ENCODE data around the gene PRSS2.

Gene PRSS2

DNA sequence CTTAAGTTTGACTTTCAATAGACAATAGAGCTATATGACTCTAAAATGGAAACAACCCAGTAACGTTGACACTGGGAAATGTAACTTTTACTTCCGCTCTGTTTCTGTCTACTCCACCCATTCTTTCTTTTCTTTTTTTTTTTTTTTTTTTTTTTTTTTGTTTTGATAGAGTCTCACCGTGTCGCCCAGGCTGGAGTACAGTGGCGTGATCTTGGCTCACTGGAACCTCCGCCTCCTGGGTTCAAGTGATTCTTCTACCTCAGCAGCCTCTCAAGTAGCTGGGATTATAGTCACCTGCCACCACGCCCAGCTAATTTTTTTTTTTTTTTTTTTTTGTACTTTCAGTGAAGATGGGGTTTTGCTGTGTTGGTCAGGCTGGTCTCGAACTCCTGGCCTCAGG is 13.9 kb downstream of the PRSS2 start:
- no peak for DNase-seq (ENCODE audit: low read depth in 1 of 2, low spot score in 1 of 2)

DNA sequence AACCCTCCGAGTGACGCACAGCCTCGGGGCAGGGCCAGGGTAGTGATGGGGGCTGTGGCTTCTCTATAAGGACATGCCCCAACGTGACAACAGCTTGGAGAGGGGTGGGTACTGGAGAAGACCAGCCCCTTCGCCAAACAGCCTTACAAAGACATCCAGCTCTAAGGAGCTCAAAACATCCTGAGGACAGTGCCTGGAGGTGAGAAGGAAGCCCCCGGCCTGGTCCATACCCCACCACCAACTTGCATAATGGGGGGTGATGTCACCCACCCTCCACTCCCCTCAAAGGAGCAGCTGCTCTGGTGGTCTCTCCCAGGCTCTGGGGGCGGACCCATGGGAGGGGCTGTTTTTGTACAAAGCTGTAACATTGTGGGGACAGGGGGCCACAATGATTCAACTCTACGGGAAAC is 15.1 kb downstream of the PRSS2 start:
- peak in 1 of 2 donors; percentile 50 for DNase-seq (ENCODE audit: low read depth in 1 of 2, low spot score in 1 of 2)

DNA sequence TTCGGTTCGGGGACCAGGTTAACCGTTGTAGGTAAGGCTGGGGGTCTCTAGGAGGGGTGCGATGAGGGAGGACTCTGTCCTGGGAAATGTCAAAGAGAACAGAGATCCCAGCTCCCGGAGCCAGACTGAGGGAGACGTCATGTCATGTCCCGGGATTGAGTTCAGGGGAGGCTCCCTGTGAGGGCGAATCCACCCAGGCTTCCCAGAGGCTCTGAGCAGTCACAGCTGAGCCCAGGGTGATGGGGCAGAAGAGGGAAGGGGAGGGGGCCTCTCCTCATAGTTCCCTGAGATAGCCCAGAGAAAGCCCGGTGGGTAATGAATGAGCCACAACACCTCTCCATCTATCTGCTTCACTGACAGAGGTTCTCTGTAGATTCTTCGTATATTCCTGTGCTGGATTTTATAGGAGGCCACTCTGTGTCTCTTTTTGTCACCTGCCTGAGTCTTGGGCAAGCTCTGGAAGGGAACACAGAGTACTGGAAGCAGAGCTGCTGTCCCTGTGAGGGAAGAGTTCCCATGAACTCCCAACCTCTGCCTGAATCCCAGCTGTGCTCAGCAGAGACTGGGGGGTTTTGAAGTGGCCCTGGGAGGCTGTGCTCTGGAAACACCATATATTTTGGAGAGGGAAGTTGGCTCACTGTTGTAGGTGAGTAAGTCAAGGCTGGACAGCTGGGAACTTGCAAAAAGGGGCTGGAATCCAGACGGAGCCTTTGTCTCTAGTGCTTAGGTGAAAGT is 16.4 kb downstream of the PRSS2 start:
- DNase-seq (ENCODE audit: low read depth in 1 of 2, low spot score in 1 of 2) = no peak

DNA sequence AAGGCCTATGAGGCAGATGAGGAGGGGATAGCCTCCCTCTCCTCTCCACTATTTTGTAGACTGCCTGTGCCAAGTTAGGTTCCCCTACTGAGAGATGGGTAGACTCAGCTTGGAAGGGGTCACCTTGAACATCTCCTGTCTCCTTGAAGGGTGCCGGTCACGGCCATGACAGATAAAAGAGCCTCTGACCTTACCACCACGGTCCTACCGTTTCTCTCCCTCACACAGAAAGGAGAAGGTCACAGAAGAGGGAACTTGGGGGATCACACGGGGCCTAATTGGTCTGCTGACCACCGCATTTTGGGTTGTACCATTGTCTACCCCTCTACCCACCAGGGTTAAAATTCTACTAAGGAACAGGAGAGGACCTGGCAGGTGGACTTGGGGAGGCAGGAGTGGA is 17.0 kb downstream of the PRSS2 start:
- DNase-seq (ENCODE audit: low read depth in 1 of 2, low spot score in 1 of 2) = no peak

DNA sequence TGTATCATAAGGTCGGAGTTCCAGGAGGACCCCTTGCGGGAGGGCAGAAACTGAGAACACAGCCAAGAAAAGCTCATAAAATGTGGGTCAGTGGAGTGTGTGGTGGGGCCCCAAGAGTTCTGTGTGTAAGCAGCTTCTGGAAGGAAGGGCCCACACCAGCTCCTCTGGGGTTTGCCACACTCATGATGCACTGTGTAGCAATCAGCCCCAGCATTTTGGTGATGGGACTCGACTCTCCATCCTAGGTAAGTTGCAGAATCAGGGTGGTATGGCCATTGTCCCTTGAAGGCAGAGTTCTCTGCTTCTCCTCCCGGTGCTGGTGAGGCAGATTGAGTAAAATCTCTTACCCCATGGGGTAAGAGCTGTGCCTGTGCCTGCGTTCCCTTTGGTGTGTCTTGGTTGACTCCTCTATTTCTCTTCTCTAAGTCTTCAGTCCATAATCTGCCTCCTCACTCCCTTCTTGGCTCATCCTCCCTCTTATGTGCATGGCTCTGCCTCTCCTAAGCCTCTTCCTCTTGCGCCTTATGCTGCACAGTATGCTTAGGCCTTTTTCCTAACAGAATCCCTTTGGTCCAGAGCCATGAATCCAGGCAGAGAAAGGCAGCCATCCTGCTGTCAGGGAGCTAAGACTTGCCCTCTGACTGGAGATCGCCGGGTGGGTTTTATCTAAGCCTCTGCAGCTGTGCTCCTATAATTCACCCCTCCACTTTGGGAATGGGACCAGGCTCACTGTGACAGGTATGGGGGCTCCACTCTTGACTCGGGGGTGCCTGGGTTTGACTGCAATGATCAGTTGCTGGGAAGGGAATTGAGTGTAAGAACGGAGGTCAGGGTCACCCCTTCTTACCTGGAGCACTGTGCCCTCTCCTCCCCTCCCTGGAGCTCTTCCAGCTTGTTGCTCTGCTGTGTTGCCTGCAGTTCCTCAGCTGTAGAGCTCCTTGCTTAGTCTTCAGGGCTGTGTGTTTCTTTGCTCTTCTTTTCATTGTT is 17.8 kb downstream of the PRSS2 start:
- DNase-seq (ENCODE audit: low read depth in 1 of 2, low spot score in 1 of 2) = no peak

DNA sequence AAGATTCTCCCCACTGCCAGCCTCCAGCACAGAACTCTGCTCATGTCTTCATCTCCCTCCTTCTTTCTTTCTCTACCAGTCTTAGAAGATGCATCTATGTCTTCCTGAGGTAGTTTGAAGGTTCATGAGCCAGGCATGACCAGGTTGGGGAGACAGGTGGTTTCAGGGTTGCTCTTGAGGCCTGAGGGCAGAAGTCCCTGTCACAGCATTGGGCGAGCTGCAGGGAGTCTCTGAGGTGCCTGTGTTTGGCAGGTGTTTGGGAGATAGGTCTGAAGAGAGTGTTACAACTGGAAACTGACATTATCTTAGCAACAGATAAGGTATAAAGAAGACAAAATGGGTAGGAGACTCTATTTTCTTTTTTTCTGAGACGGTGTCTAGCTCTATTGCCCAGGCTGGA is 18.7 kb downstream of the PRSS2 start:
- DNase-seq (ENCODE audit: low read depth in 1 of 2, low spot score in 1 of 2) = no peak

DNA sequence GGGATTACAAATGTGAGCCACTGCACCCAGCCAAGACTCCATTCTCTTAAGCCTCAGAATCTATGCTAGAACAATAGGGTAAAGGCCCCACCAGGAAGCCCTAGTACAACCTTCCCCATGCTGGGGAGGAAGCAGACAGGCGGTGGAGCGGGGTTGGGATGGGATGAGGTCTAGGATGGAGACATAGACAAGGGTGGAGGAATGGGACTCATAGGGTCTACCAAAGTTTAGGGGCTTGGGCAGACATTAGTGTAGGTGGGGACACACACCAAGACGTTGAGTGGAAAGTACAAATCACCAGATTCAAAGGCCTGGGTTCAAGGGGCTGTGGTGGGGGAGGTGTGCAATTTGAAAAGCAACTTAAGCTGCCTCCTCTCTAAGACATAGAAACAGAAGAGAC is 19.3 kb downstream of the PRSS2 start:
- no peak for DNase-seq (ENCODE audit: low read depth in 1 of 2, low spot score in 1 of 2)

DNA sequence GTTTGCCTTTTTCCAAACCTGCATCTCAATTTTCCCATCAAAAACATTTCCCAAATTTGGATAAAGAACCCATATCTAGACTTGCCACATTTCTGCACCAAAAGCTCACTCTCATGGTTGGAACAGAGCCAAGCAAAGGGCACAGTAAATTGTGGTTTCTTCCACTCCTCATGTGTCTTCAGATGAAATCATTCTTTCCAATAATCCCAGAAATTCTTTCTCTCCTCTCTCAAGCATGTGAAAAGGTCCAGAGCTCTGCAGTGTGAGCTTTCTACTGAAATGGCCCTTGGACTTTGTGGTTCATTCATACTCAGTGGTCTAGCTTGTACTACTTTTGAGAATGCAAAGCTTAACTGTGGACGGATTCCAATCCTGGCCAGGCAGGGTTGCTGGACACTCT is 19.8 kb downstream of the PRSS2 start:
- DNase-seq (ENCODE audit: low read depth in 1 of 2, low spot score in 1 of 2) = no peak

DNA sequence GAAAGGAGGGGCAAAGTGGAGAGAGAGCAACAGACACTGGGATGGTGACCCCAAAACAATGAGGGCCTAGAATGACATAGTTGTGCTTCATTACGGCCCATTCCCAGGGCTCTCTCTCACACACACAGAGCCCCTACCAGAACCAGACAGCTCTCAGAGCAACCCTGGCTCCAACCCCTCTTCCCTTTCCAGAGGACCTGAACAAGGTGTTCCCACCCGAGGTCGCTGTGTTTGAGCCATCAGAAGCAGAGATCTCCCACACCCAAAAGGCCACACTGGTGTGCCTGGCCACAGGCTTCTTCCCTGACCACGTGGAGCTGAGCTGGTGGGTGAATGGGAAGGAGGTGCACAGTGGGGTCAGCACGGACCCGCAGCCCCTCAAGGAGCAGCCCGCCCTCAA is 20.7 kb downstream of the PRSS2 start:
- no peak for DNase-seq (ENCODE audit: low read depth in 1 of 2, low spot score in 1 of 2)

DNA sequence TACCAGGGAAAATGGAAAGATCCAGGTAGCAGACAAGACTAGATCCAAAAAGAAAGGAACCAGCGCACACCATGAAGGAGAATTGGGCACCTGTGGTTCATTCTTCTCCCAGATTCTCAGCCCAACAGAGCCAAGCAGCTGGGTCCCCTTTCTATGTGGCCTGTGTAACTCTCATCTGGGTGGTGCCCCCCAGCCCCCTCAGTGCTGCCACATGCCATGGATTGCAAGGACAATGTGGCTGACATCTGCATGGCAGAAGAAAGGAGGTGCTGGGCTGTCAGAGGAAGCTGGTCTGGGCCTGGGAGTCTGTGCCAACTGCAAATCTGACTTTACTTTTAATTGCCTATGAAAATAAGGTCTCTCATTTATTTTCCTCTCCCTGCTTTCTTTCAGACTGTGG is 21.4 kb downstream of the PRSS2 start:
- no peak for DNase-seq (ENCODE audit: low read depth in 1 of 2, low spot score in 1 of 2)

DNA sequence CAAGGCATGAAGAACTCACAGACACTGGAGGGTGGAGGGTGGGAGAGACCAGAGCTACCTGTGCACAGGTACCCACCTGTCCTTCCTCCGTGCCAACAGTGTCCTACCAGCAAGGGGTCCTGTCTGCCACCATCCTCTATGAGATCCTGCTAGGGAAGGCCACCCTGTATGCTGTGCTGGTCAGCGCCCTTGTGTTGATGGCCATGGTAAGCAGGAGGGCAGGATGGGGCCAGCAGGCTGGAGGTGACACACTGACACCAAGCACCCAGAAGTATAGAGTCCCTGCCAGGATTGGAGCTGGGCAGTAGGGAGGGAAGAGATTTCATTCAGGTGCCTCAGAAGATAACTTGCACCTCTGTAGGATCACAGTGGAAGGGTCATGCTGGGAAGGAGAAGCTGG is 21.8 kb downstream of the PRSS2 start:
- no peak for DNase-seq (ENCODE audit: low read depth in 1 of 2, low spot score in 1 of 2)

DNA sequence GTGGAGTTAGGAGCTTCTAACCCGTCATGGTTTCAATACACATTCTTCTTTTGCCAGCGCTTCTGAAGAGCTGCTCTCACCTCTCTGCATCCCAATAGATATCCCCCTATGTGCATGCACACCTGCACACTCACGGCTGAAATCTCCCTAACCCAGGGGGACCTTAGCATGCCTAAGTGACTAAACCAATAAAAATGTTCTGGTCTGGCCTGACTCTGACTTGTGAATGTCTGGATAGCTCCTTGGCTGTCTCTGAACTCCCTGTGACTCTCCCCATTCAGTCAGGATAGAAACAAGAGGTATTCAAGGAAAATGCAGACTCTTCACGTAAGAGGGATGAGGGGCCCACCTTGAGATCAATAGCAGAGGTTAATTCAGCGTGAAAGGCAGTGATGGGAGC is 22.4 kb downstream of the PRSS2 start:
- DNase-seq (ENCODE audit: low read depth in 1 of 2, low spot score in 1 of 2) = no peak

DNA sequence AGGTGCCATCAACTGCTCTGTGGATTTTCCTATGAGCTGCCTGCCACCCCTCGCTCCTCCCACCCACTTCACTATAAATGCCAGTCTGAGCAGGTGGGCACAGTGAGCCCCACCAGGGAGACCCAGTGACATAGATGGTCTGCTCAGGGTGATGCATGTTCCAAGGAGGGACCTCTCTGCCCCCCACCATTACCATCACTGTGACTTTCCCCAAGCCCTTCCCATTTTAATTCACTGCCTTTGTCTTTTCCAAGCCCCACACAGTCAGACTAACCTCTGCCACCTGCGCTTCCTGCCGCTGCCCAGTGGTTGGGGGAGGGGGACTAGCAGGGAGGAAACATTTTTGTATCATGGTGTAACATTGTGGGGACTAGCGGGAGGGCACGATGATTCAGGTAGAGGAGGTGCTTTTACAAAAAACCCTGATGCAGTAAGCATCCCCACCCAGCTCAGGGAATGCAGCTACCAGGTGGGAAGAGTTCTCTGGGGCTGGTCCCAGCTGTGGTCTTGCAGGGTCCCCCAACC is 24.6 kb downstream of the PRSS2 start:
- no peak for DNase-seq (ENCODE audit: low read depth in 1 of 2, low spot score in 1 of 2)

DNA sequence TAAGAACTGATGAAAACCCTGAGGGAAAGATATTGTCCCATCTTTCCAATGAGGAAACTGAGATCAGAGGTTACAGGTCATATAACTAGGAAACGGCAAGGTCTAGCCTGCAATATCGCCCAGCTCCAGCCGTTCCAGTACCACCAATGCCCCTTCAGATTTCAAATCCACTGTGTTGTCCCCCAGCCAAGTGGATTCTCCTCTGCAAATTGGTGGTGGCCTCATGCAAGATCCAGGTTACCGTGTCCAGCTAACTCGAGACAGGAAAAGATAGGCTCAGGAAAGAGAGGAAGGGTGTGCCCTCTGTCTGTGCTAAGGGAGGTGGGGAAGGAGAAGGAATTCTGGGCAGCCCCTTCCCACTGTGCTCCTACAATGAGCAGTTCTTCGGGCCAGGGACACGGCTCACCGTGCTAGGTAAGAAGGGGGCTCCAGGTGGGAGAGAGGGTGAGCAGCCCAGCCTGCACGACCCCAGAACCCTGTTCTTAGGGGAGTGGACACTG is 25.3 kb downstream of the PRSS2 start:
- no peak for DNase-seq (ENCODE audit: low read depth in 1 of 2, low spot score in 1 of 2)

DNA sequence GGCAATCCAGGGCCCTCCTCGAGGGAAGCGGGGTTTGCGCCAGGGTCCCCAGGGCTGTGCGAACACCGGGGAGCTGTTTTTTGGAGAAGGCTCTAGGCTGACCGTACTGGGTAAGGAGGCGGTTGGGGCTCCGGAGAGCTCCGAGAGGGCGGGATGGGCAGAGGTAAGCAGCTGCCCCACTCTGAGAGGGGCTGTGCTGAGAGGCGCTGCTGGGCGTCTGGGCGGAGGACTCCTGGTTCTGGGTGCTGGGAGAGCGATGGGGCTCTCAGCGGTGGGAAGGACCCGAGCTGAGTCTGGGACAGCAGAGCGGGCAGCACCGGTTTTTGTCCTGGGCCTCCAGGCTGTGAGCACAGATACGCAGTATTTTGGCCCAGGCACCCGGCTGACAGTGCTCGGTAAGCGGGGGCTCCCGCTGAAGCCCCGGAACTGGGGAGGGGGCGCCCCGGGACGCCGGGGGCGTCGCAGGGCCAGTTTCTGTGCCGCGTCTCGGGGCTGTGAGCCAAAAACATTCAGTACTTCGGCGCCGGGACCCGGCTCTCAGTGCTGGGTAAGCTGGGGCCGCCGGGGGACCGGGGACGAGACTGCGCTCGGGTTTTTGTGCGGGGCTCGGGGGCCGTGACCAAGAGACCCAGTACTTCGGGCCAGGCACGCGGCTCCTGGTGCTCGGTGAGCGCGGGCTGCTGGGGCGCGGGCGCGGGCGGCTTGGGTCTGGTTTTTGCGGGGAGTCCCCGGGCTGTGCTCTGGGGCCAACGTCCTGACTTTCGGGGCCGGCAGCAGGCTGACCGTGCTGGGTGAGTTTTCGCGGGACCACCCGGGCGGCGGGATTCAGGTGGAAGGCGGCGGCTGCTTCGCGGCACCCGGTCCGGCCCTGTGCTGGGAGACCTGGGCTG is 26.0 kb downstream of the PRSS2 start:
- no peak for DNase-seq (ENCODE audit: low read depth in 1 of 2, low spot score in 1 of 2)

DNA sequence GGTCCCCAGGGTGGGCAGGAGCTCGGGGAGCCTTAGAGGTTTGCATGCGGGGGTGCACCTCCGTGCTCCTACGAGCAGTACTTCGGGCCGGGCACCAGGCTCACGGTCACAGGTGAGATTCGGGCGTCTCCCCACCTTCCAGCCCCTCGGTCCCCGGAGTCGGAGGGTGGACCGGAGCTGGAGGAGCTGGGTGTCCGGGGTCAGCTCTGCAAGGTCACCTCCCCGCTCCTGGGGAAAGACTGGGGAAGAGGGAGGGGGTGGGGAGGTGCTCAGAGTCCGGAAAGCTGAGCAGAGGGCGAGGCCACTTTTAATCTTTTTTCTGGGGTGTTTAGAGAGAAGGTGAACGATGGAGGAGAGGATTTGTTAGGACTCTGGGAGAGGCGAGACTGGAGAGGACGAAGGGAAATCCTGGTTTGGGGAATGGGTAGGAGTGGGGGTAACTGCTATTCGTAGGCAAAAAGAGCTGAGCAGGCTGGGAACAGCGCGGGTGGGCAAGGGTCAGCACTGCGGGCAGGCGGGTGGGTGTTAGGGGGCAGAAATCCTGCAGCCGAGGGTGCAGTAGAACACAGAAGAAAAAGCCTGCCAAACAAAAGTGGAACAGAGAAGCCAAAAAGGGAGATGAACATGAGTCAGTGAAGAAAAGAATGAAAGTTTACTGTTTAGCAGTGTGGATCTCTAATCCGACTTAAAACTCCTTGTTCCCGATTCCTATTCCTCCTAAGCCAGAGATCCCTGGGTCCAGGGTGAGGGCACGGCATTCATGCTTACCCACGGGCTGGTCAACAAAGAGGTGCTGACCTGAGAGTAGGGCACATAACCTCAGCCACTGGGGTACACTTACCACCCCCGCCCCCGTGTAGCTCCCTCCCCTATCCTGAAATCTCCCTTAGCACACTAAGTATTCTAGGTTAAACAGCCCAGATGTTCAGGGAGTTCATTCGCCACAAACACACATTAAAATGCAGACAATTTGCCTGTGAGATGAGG is 26.9 kb downstream of the PRSS2 start:
- DNase-seq (ENCODE audit: low read depth in 1 of 2, low spot score in 1 of 2) = no peak

DNA sequence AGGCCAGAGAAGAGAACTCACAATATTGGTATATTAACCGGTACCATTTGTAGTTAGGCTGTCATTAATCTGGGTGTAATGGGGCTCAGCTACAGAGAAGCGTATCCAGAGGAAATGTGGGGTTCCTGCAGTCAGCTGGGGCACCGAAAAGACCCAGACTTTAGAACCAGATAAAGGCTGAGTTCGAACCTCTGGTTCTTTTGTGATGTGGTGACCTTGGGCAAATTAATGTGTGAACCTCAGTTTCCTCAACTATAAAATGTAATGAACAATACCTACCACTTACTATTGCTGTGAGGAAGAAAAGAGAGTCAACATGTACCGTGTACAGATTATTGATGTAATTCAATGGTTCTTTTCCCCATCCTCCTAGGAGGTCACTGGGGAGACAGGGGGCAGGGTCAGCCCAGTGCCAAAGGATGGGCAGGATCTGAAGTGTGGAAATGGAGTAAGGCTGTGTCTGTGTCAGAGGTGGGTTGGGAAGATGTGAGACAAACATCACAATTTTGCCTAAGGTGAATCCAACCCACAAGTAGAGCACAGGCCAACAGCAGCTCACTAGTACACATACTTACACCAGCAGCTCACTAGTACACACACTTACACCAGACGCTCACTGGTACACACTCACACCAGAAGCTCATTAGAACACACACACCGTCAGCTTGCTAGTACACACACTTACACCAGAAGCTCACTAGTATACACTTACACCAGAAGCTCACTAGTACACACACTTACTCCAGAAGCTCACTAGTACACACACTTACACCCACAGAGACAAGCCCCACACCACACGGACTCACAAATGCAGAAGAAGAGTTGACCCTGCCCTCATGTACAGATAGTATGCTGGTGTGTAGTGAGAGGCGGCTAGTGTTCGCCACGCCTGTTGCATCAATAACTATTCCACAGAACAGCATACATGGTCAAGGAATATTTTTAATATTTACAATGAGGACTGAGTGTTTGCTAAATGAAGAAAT is 28.0 kb downstream of the PRSS2 start:
- DNase-seq (ENCODE audit: low read depth in 1 of 2, low spot score in 1 of 2) = no peak

DNA sequence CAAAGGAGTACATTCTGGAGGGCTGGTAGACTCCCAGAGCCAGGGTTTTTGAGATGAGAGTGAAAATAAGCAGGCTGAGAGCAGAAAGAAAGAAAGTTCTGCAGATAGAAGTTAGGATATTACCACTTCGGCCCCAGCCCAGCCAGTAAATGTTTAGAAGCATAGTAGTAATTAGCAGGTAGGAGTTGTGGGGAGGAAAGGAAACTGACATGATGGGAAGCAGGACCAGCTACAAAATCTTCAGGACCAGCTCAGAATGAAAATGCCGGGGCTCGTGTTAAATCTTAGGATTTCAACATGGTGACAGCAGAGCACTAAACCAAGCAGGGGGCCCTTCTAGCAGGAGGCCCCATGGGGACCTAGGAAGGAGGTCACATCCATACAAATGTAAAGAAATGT is 28.7 kb downstream of the PRSS2 start:
- no peak for DNase-seq (ENCODE audit: low read depth in 1 of 2, low spot score in 1 of 2)

DNA sequence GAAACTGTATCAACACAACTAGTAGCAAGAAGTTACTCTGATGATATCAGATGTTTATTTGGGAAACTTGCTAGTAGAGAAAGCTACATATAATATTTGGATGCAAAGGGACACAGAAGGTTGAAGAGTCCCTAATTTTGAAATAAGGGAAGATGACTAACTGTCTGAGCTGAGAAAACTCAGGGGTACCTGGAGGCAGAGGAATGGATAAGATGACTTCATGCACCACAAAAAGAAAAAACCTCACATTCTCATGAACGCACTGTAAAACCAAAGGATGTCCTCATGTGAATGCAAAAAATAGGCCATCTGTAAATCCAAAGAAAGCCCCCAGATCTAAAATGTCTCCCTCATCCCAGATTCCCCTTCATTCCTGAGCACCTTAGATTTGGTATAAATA is 29.3 kb downstream of the PRSS2 start:
- no peak for DNase-seq (ENCODE audit: low read depth in 1 of 2, low spot score in 1 of 2)

All from stimulated activated CD4-positive, alpha-beta T cell treated with anti-CD3 and anti-CD28 coated beads, Interleukin-15, amount 100 ng/mL, for 1 hour (primary cell).